Endothelial cell (in vitro differentiated cells): Measurements from ENCODE around the gene C17orf107. TPM values are rescaled to one million over a fixed set of nuclear protein-coding genes. Genes with fewer than 3 reads are reported as not detected.

Experiments
- DNase-seq: peaks from one replicate; pipeline ENCODE4 v3.0.0; 2021; ENCODE audit warnings: low spot score
- H3K27ac Mint-ChIP-seq: one replicate; pipeline ENCODE4 v1.8.0; 2021; ENCODE audit warnings: mixed read lengths, inconsistent platforms; ENCODE audit not compliant: unreplicated experiment
- H3K27me3 Mint-ChIP-seq: one replicate; pipeline ENCODE4 v1.8.0; 2021; ENCODE audit warnings: mild to moderate bottlenecking, moderate library complexity, mixed read lengths, inconsistent platforms; ENCODE audit not compliant: unreplicated experiment
- H3K36me3 Mint-ChIP-seq: one replicate; pipeline ENCODE4 v1.8.0; 2021; ENCODE audit warnings: mild to moderate bottlenecking, low read depth, mixed read lengths, inconsistent platforms; ENCODE audit not compliant: unreplicated experiment
- H3K4me1 Mint-ChIP-seq: one replicate; pipeline ENCODE4 v1.8.0; 2021; ENCODE audit warnings: mild to moderate bottlenecking, mixed read lengths, inconsistent platforms; ENCODE audit not compliant: unreplicated experiment
- H3K4me3 Mint-ChIP-seq: one replicate; pipeline ENCODE4 v1.8.0; 2021; ENCODE audit warnings: mild to moderate bottlenecking, mixed read lengths, inconsistent platforms; ENCODE audit not compliant: unreplicated experiment
- H3K9me3 Mint-ChIP-seq: one replicate; pipeline ENCODE4 v1.8.0; 2021; ENCODE audit warnings: mixed read lengths, inconsistent platforms; ENCODE audit not compliant: unreplicated experiment
- CTCF ChIP-seq: fragments of 200-600 bp; sonication (generic); IDR thresholded peaks from one replicate; pipeline ENCODE4 v1.5.0; 2021; ENCODE audit warnings: antibody characterized with exemption; ENCODE audit not compliant: unreplicated experiment
- total RNA-seq: library from RNA; stranded (reverse); fragmentation: NEBNext Ultra II Directional; extraction: Animal tissue kit (Norgen Biotek cat#: 25700); gene quantifications from one replicate; pipeline ENCODE4 v1.2.1, GENCODE V29; 2021; ENCODE audit not compliant: unreplicated experiment

C17orf107 gene
- total RNA-seq, 1 donor from 2014 or later = 2.3 TPM

DNA sequence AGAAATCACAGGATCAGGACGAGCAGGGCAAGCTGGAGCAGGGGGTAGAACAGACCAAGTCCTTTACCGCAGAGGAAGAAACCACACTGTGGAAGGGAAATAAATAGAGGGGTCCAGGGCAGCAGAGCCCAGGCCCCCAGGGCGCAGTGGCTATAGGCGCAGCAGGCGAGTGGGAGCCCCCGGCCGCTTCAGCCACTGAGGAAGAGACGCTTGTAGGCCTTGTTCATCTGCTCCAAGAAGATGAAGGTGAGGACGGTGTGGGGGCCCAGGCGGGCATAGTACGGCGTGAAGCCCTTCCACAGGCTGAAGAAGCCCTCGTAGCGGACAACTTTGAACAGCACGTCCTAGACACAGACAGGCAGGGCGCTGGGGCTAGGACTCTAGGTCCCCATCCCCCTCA lies 38.2 kb downstream of the C17orf107 start:
- no peak for DNase-seq
- no peak overlapping the region for H3K27ac Mint-ChIP-seq
- peaks cover 12% of the 10 kb centered on the region for H3K36me3 Mint-ChIP-seq
- no peak overlapping the region for H3K4me3 Mint-ChIP-seq
- TF ChIP-seq CTCF = no peak
- peaks cover 34% of the 10 kb centered on the region for H3K4me1 Mint-ChIP-seq
- H3K27me3 Mint-ChIP-seq = peaks cover 19% of the 10 kb centered on the region
- no peaks in the 10 kb centered on the region for H3K9me3 Mint-ChIP-seq

DNA sequence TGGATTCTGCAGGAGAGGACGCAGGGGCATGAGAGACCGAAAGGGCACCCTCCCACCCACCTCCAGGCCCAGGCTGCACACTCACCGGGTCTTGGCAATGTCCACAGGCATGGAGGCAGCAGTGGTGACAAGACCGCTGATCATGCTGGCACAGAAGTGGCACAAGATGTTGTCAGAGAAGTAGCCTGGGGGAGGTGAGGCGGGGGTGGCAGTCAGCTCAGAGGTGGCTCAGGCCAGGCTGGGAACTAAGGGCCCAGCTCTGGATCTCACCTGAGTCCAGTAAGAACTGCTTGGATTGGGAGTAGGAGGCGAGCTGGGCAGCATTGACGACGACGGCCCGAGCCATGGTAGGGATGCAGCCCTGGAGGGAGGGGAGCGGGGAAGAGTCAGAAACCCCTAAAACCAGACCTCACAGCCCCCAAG lies 38.7 kb downstream of the C17orf107 start:
- no peak overlapping the region for H3K27ac Mint-ChIP-seq
- H3K27me3 Mint-ChIP-seq = peaks cover 21% of the 10 kb centered on the region
- DNase-seq = no peak
- TF ChIP-seq CTCF = no peak
- H3K36me3 Mint-ChIP-seq = peaks cover 16% of the 10 kb centered on the region
- H3K4me3 Mint-ChIP-seq = peak overlapping the region; percentile 97
- H3K4me1 Mint-ChIP-seq = peaks cover 31% of the 10 kb centered on the region
- H3K9me3 Mint-ChIP-seq = no peaks in the 10 kb centered on the region

- no peak for DNase-seq
- peak overlapping the region; percentile 90 for H3K27ac Mint-ChIP-seq
- TF ChIP-seq CTCF = no peak
Observed at GRCh38 chr17:4938688-4939545, 39.6 kb downstream of the C17orf107 start.

GRCh38 chr17:4939546-4939795 lies 40.1 kb downstream of the C17orf107 start:
- Mint-ChIP-seq H3K9me3 (no peaks in the 10 kb centered on the region), H3K27me3 (peaks cover 19% of the 10 kb centered on the region), H3K36me3 (peaks cover 18% of the 10 kb centered on the region), H3K4me3 (peak overlapping the region; percentile 97), H3K27ac (peak overlapping the region; percentile 90), H3K4me1 (peaks cover 24% of the 10 kb centered on the region)
- DNase-seq = peak; percentile 37
- TF ChIP-seq CTCF = no peak

More at GRCh38 chr17:4938688-4939545, 39.6 kb downstream of the C17orf107 start:
- Mint-ChIP-seq H3K4me3 (peak overlapping the region; percentile 97), H3K9me3 (no peaks in the 10 kb centered on the region), H3K36me3 (peaks cover 18% of the 10 kb centered on the region), H3K4me1 (peaks cover 27% of the 10 kb centered on the region), H3K27me3 (peaks cover 19% of the 10 kb centered on the region)

DNA sequence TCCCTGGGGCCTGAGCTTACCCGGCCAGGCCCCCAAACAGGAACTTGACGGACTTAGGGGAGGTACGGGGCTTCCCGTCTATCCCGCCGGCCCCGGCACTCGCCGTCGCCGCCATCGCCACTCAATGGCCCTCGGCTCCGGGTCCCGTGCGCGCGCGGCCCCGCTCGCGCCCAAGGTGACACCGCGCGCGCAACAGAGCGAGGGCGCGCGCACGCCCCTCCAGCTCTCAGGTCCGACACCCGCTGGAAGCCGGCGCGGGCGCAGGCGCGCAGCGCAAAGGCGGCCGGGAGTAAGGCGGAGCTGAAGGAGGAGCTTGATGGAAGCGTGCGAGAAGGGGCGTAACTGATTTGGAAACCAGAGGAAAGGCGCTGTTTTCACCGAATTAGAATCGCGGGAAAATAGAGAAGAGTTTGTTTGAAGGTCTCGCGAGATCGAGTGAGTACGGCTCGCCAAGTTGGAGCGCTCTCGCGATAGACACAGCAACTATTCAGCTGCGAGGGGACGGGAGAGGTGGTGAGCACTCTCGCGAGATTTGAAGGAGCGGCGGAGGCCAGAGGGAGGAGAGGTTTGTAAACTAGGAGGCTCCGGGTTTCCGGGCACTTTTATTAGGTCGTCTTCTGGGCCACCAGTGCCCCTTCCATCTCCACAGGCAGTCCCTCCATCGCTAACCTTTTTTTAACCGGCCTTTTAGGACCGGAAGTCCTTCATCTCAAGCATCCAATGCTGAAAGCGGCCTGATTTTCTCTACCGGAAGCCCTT lies 40.6 kb downstream of the C17orf107 start, which contains the start of the genes RNF167 and SLC25A11:
TSS of gene RNF167 (plus strand) at position 473 of the 759 bp plus-strand sequence. CDS start 642 bp downstream, outside the sequence.
TSS of gene SLC25A11 (minus strand) at position 251 of the 759 bp plus-strand sequence. CDS start at position 115, 136 bp downstream.
- H3K4me1 Mint-ChIP-seq = peaks cover 26% of the 10 kb centered on the region
- peak within 1 kb of the TSS; percentile 97 for H3K4me3 Mint-ChIP-seq
- no peak for TF ChIP-seq CTCF
- H3K36me3 Mint-ChIP-seq = peaks cover 20% of the 10 kb centered on the region
- peak within 1 kb of the TSS; percentile 99 for H3K27ac Mint-ChIP-seq
- no peaks in the 10 kb centered on the region for H3K9me3 Mint-ChIP-seq
- H3K27me3 Mint-ChIP-seq = peaks cover 19% of the 10 kb centered on the region
- peak; percentile 91 for DNase-seq
